ENCODE measurements around the gene CILP2. TPM values are rescaled to one million over a fixed set of nuclear protein-coding genes. Genes with fewer than 3 reads are reported as not detected.

Gene CILP2
- total RNA-seq, 1 donor from 2014 or later: 23.2 TPM

DNA sequence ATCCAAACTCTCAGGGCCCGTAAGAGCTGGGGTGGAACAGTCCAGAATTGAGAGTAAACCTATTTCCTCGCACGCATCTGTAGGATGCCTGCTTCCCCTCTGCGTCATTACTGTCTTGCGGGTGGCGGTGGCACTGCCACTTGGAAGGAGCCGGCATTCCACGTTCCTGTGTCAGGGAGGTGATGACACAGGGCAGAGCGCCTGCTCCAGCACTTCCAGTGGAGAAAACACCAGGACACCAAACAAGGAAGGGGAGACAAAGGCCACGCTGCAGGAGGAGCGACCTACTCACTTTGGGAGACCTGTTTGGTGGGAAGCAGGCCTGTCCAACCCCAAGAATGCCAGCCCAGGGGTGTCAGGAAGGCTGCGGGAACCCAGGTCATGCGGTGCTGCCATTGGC, 43.3 kb downstream of the CILP2 start:
- no peaks in the 10 kb centered on the region for H3K9me3 Mint-ChIP-seq
- H3K4me1 Mint-ChIP-seq: no peaks in the 10 kb centered on the region
- H3K27ac Mint-ChIP-seq: no peak overlapping the region
- no peak for DNase-seq (ENCODE audit: low spot score in 2 of 2, unreplicated experiment in 2 of 2)
- no peak overlapping the region for H3K4me3 Mint-ChIP-seq
- no peaks in the 10 kb centered on the region for H3K36me3 Mint-ChIP-seq
- H3K27me3 Mint-ChIP-seq (ENCODE audit: low read depth): no peaks in the 10 kb centered on the region
- no peak for TF ChIP-seq CTCF (IDR thresholded peaks at IDR 0.05; ENCODE audit: unreplicated experiment)

GRCh38 chr19:19582471-19582870, 44.4 kb downstream of the CILP2 start:
- Mint-ChIP-seq H3K4me1 (no peaks in the 10 kb centered on the region), H3K27me3 (ENCODE audit: low read depth) (no peaks in the 10 kb centered on the region), H3K4me3 (no peak overlapping the region), H3K27ac (no peak overlapping the region), H3K9me3 (no peaks in the 10 kb centered on the region), H3K36me3 (no peaks in the 10 kb centered on the region)
- DNase-seq (ENCODE audit: low spot score in 2 of 2, unreplicated experiment in 2 of 2): no peak
- TF ChIP-seq CTCF (IDR thresholded peaks at IDR 0.05; ENCODE audit: unreplicated experiment): no peak

- Mint-ChIP-seq H3K36me3 (no peaks in the 10 kb centered on the region), H3K27me3 (ENCODE audit: low read depth) (no peaks in the 10 kb centered on the region), H3K27ac (no peak overlapping the region), H3K4me1 (no peaks in the 10 kb centered on the region), H3K9me3 (no peaks in the 10 kb centered on the region), H3K4me3 (no peak overlapping the region)
- TF ChIP-seq CTCF (IDR thresholded peaks at IDR 0.05; ENCODE audit: unreplicated experiment): no peak
- no peak for DNase-seq (ENCODE audit: low spot score in 2 of 2, unreplicated experiment in 2 of 2)
Measured at GRCh38 chr19:19584356-19584755, 46.3 kb downstream of the CILP2 start.

GRCh38 chr19:19587771-19588170, 49.7 kb downstream of the CILP2 start:
- no peak for TF ChIP-seq CTCF (IDR thresholded peaks at IDR 0.05; ENCODE audit: unreplicated experiment)
- H3K36me3 Mint-ChIP-seq: no peaks in the 10 kb centered on the region
- H3K27ac Mint-ChIP-seq: no peak overlapping the region
- DNase-seq (ENCODE audit: low spot score in 2 of 2, unreplicated experiment in 2 of 2): no peak
- H3K9me3 Mint-ChIP-seq: no peaks in the 10 kb centered on the region
- H3K4me3 Mint-ChIP-seq: no peak overlapping the region
- no peaks in the 10 kb centered on the region for H3K27me3 Mint-ChIP-seq (ENCODE audit: low read depth)
- H3K4me1 Mint-ChIP-seq: peaks cover 8% of the 10 kb centered on the region

DNA sequence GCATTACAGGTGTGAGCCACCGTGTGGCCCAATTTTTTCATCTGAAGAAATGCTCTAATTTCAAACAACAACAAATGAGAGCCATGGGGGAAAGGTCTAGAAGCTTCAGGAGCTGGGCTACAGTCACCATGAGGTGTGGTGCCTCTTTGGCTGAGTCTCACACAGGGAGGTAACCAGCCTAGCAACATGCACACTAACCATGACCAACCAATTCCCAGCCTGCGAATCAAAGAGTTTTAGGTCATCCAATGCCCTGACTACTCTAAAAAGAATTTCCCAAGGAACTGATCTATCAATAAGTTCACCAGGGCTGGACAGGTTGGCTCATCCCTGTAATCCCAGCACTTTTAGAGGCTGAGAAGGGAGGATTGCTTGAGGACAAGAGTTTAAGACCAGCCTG, 50.5 kb downstream of the CILP2 start:
- Mint-ChIP-seq H3K36me3 (no peaks in the 10 kb centered on the region), H3K4me1 (peaks cover 8% of the 10 kb centered on the region), H3K27ac (no peak overlapping the region), H3K4me3 (no peak overlapping the region), H3K9me3 (no peaks in the 10 kb centered on the region), H3K27me3 (ENCODE audit: low read depth) (no peaks in the 10 kb centered on the region)
- no peak for TF ChIP-seq CTCF (IDR thresholded peaks at IDR 0.05; ENCODE audit: unreplicated experiment)
- no peak for DNase-seq (ENCODE audit: low spot score in 2 of 2, unreplicated experiment in 2 of 2)
